GM12878 (cell line): ENCODE measurements around the gene DIP2C. TPM values are rescaled to one million over a fixed set of nuclear protein-coding genes. Genes with fewer than 3 reads are reported as not detected.

ENCODE experiments used
- ATAC-seq: fragments of 200-7000 bp; cut with Tn5 transposase; 3 replicates; pipeline ENCODE4 v1.9.1; 2020; ENCODE audit warnings: mild to moderate bottlenecking, moderate library complexity
- BruUV-seq: library from RNA; stranded (reverse); fragments of 400-500 nt; replicated peaks from 2 replicates; lab custom pipeline; 2021; lab: Mats Ljungman, UMichigan
- CTCF ChIA-PET: fragments of 300-600 bp; sonication (Branson Sonifier 250); formaldehyde crosslinking; extraction: SDS; loops from one replicate; lab custom pipeline; 2021; ENCODE audit warnings: inconsistent platforms; lab: Yijun Ruan, JAX
- POLR2A ChIA-PET: fragments of 350-600 bp; formaldehyde crosslinking; extraction: SDS; loops from one replicate; lab custom pipeline; 2021; ENCODE audit warnings: inconsistent platforms; lab: Charles Lee
- RAD21 ChIA-PET: fragments of 300-600 bp; sonication (Branson Sonifier 250); formaldehyde crosslinking; loops from one replicate; lab custom pipeline; 2023; ENCODE audit warnings: antibody characterized with exemption; ENCODE audit not compliant: unreplicated experiment; lab: Charles Lee
- SMC1A ChIA-PET: fragments of 300-600 bp; sonication (Branson Sonifier 250); formaldehyde crosslinking; loops from one replicate; lab custom pipeline; 2023; ENCODE audit not compliant: unreplicated experiment, uncharacterized antibody; lab: Charles Lee
- DNase-seq: peaks from one replicate; pipeline ENCODE4 v3.0.0-alpha.2; 2011; ENCODE audit warnings: low read depth, low spot score
- FAIRE-seq: peaks from 3 replicates; lab custom pipeline; 2011; peaks lifted over from hg19 to GRCh38; lab: Jason Lieb, UNC
- H2AFZ ChIP-seq: 2 replicates; pipeline ENCODE4 v1.6.0; 2011; ENCODE audit warnings: low read depth, low read length, control low read depth; ENCODE audit not compliant: control insufficient read depth
- H3K27ac ChIP-seq: 2 replicates; pipeline ENCODE4 v1.5.1; 2011; ENCODE audit warnings: control low read depth; ENCODE audit not compliant: control insufficient read depth, insufficient read depth
- H3K27me3 ChIP-seq, 2 experiments: replicated peaks in 1 of 2; 2 replicates each; pipeline versions ENCODE4 v1.6.0 to v1.6.1; 2011; ENCODE audit warnings: low read length in 1 of 2; ENCODE audit not compliant: control insufficient read depth in 2 of 2, insufficient read depth in 2 of 2
- H3K36me3 ChIP-seq, 2 experiments: 2 replicates each; pipeline ENCODE4 v1.5.1; 2011; ENCODE audit warnings: low read length in 1 of 2; ENCODE audit not compliant: control insufficient read depth in 2 of 2, insufficient read depth in 2 of 2
- H3K4me1 ChIP-seq: 2 replicates; pipeline ENCODE4 v1.6.1; 2011; ENCODE audit warnings: mild to moderate bottlenecking, low read length, moderate library complexity, mixed read lengths; ENCODE audit not compliant: control insufficient read depth, insufficient read depth
- H3K4me2 ChIP-seq: 2 replicates; pipeline ENCODE4 v1.6.0; 2011; ENCODE audit warnings: control low read depth; ENCODE audit not compliant: control insufficient read depth, insufficient read depth
- H3K4me3 ChIP-seq: fragments of 200-600 bp; sonication (generic); 2 replicates; pipeline ENCODE4 v1.5.1; 2016
- H3K79me2 ChIP-seq: 2 replicates; pipeline ENCODE4 v1.6.0; 2011; ENCODE audit warnings: low read length; ENCODE audit not compliant: control insufficient read depth, insufficient read depth
- H3K9ac ChIP-seq: 2 replicates; pipeline ENCODE4 v1.8.0; 2011; ENCODE audit warnings: low read length, control low read depth, mixed read lengths; ENCODE audit not compliant: control insufficient read depth, insufficient read depth
- H3K9me3 ChIP-seq: replicated peaks from 3 replicates; pipeline ENCODE4 v1.5.1; 2011; ENCODE audit warnings: mild to moderate bottlenecking, low read length; ENCODE audit not compliant: control insufficient read depth, insufficient read depth
- H4K20me1 ChIP-seq: 2 replicates; pipeline ENCODE4 v1.6.0; 2011; ENCODE audit not compliant: control insufficient read depth, insufficient read depth
- CEBPB ChIP-seq, 2 experiments: fragments of 150-350 bp in 1 of 2; IDR thresholded peaks; 2 replicates each; pipeline ENCODE4 v1.6.1; 2012 to 2014; ENCODE audit warnings: low read depth in 2 of 2, low read length in 2 of 2, borderline replicate concordance in 1 of 2, inconsistent platforms in 1 of 2
- EED ChIP-seq: sonication (generic); IDR thresholded peaks from 2 replicates; pipeline ENCODE4 v1.6.1; 2016; ENCODE audit warnings: antibody characterized with exemption, low read depth
- JUNB ChIP-seq: IDR thresholded peaks from 2 replicates; pipeline ENCODE4 v1.6.1; 2016; ENCODE audit warnings: antibody characterized with exemption, mild to moderate bottlenecking
- KAT2A ChIP-seq: conservative IDR thresholded peaks from 2 replicates; pipeline ENCODE4 v1.6.1; 2011; ENCODE audit warnings: low read depth, low read length; ENCODE audit not compliant: control insufficient read depth
- POLR2AphosphoS2 ChIP-seq: IDR thresholded peaks from 2 replicates; pipeline ENCODE4 v1.6.1; 2011; ENCODE audit warnings: low read depth, mild to moderate bottlenecking, low read length, improper control_type of control experiment, moderate library complexity
- RELA ChIP-seq: fragments of 450-650 bp; IDR thresholded peaks from 2 replicates; pipeline ENCODE4 v1.8.0; 2014; ENCODE audit warnings: borderline replicate concordance; ENCODE audit not compliant: partially characterized antibody
- SMC3 ChIP-seq: IDR thresholded peaks from 2 replicates; pipeline ENCODE4 v1.6.1; 2011; ENCODE audit warnings: low read length, improper control_type of control experiment, borderline replicate concordance
- SPI1 ChIP-seq: IDR thresholded peaks from 2 replicates; pipeline ENCODE4 v1.6.1; 2011; ENCODE audit warnings: low read depth, mild to moderate bottlenecking, low read length, moderate library complexity, borderline replicate concordance; ENCODE audit not compliant: insufficient read depth
- SREBF1 ChIP-seq: IDR thresholded peaks from 2 replicates; pipeline ENCODE4 v1.6.1; 2012; ENCODE audit warnings: mild to moderate bottlenecking, low read length
- ZNF384 ChIP-seq: IDR thresholded peaks from 2 replicates; pipeline ENCODE4 v1.6.1; 2012; ENCODE audit warnings: low read depth, mild to moderate bottlenecking, low read length, improper control_type of control experiment, borderline replicate concordance
- WGBS: methylation state at CpG from one replicate; pipeline ENCODE4 v1.1.6; 2016; ENCODE audit warnings: low lambda C conversion rate; ENCODE audit not compliant: insufficient replicate concordance, insufficient coverage; ENCODE audit errors: missing lambda C conversion rate; 5-methylcytosine and 5-hydroxymethylcytosine counted together
- in situ Hi-C: fragments of 300-500 bp; cut with MboI; formaldehyde crosslinking; loops from 9 replicates; pipeline ENCODE4 v1.14.3; 2018; ENCODE audit warnings: mixed read lengths
- intact Hi-C: fragments of 100-400 bp; cut with micrococcal nuclease; formaldehyde crosslinking; loops from one replicate; pipeline ENCODE4 v1.14.2; 2022; ENCODE audit not compliant: unreplicated experiment
- polyA plus RNA-seq, 11 experiments: library from polyadenylated mRNA; depleted of rRNA in 4 of 11; unstranded in 6 of 11; stranded (reverse) in 5 of 11; fragments of >200 nt; fragmentation: Nextera tagmentation in 4 of 11; fragmentation: Illumina TruSeq in 1 of 11; extraction: Ambion mirVana in 4 of 11; extraction: Trizol in 1 of 11; gene quantifications; 1 replicate in 1 of 11; 2 replicates in 10 of 11; pipeline versions ENCODE4 v1.2.1 to v1.2.3, GENCODE V29; 2011 to 2016; ENCODE audit warnings: inconsistent platforms in 2 of 11, missing spikeins in 2 of 11, low read depth in 1 of 11
- total RNA-seq, 4 experiments: library from RNA; depleted of rRNA in 3 of 4; stranded (reverse); fragments of >200 nt in 3 of 4; fragmentation: Illumina TruSeq in 1 of 4; extraction: Trizol in 1 of 4; gene quantifications; 2 replicates each; pipeline versions ENCODE4 v1.2.1 to v1.2.3, GENCODE V29; 2013 to 2021
- TF ChIP-seq, protein P1 (sequence below): fragments of 450-650 bp; IDR thresholded peaks from 2 replicates; pipeline ENCODE4 v1.6.1; 2017; ENCODE audit warnings: mild to moderate bottlenecking
- TF ChIP-seq, protein P2 (sequence below): IDR thresholded peaks from 2 replicates; pipeline ENCODE4 v1.6.1; 2011; ENCODE audit warnings: low read depth, low read length, improper control_type of control experiment, borderline replicate concordance
- TF ChIP-seq, protein P3 (sequence below): IDR thresholded peaks from 2 replicates; pipeline ENCODE4 v1.6.1; 2011; ENCODE audit warnings: borderline replicate concordance, low read depth, mild to moderate bottlenecking, moderate library complexity, mixed read lengths, low read length; ENCODE audit not compliant: insufficient read depth; ENCODE audit errors: extremely low read length
- TF ChIP-seq, protein P4 (sequence below): IDR thresholded peaks from 2 replicates; pipeline ENCODE4 v1.6.1; 2011; ENCODE audit warnings: borderline replicate concordance, low read depth, mild to moderate bottlenecking, moderate library complexity, low read length; ENCODE audit not compliant: insufficient read depth, poor library complexity, severe bottlenecking
- TF ChIP-seq, protein P5 (sequence below): fragments of 450-650 bp; conservative IDR thresholded peaks from 2 replicates; pipeline ENCODE4 v1.6.1; 2017; ENCODE audit warnings: mild to moderate bottlenecking, moderate library complexity

DIP2C gene
- total and polyA plus RNA-seq, 10 of the 15 experiments (the other 5 are each of a cell fraction or from before 2014, with no cell fraction given): 0.01 to 0.10 (median 0.06) TPM

DNA sequence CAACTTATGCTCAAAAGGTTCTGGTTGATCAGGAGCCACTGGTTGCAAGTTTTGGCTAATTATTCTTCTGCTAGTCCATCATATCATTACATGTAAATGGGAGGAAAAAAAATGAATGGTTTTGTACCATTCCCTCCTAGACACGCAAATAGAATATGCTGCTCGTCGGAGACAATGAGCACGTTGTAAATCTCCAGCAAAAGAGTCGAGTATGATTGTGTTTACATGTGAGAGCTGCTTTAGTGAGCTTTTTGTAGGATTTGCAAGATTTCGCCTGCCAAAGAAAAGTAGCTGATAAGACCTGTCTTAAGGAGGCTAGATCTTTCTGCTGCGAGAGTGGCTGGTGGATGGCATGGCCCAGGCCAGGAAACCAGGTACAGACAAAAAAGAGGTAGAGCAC lies 445.2 kb downstream of the DIP2C start:
- intact Hi-C loops: no loop called here
- WGBS: 97% methylated on average over 7 of the region's 7 CpGs
- RAD21 ChIA-PET: no interaction called here
- no peak overlapping the region for H2AFZ ChIP-seq
- TF ChIP-seq JUNB (no peak), POLR2AphosphoS2 (no peak), RELA (no peak), SREBF1 (no peak), SPI1 (no peak), SMC3 (no peak), EED (no peak), ZNF384 (no peak), KAT2A (no peak), CEBPB (IDR thresholded peaks at IDR 0.05; ENCODE audit: borderline replicate concordance in 1 of 2, low read depth in 2 of 2, low read length in 2 of 2) (no peak)
- TF ChIP-seq, protein P1, sequence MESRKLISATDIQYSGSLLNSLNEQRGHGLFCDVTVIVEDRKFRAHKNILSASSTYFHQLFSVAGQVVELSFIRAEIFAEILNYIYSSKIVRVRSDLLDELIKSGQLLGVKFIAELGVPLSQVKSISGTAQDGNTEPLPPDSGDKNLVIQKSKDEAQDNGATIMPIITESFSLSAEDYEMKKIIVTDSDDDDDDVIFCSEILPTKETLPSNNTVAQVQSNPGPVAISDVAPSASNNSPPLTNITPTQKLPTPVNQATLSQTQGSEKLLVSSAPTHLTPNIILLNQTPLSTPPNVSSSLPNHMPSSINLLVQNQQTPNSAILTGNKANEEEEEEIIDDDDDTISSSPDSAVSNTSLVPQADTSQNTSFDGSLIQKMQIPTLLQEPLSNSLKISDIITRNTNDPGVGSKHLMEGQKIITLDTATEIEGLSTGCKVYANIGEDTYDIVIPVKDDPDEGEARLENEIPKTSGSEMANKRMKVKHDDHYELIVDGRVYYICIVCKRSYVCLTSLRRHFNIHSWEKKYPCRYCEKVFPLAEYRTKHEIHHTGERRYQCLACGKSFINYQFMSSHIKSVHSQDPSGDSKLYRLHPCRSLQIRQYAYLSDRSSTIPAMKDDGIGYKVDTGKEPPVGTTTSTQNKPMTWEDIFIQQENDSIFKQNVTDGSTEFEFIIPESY: no peak
- TF ChIP-seq, protein P2, sequence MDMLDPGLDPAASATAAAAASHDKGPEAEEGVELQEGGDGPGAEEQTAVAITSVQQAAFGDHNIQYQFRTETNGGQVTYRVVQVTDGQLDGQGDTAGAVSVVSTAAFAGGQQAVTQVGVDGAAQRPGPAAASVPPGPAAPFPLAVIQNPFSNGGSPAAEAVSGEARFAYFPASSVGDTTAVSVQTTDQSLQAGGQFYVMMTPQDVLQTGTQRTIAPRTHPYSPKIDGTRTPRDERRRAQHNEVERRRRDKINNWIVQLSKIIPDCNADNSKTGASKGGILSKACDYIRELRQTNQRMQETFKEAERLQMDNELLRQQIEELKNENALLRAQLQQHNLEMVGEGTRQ: no peak
- TF ChIP-seq, protein P3, sequence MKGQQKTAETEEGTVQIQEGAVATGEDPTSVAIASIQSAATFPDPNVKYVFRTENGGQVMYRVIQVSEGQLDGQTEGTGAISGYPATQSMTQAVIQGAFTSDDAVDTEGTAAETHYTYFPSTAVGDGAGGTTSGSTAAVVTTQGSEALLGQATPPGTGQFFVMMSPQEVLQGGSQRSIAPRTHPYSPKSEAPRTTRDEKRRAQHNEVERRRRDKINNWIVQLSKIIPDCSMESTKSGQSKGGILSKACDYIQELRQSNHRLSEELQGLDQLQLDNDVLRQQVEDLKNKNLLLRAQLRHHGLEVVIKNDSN: no peak
- TF ChIP-seq, protein P4, sequence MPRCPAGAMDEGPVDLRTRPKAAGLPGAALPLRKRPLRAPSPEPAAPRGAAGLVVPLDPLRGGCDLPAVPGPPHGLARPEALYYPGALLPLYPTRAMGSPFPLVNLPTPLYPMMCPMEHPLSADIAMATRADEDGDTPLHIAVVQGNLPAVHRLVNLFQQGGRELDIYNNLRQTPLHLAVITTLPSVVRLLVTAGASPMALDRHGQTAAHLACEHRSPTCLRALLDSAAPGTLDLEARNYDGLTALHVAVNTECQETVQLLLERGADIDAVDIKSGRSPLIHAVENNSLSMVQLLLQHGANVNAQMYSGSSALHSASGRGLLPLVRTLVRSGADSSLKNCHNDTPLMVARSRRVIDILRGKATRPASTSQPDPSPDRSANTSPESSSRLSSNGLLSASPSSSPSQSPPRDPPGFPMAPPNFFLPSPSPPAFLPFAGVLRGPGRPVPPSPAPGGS: no peak
- TF ChIP-seq, protein P5, sequence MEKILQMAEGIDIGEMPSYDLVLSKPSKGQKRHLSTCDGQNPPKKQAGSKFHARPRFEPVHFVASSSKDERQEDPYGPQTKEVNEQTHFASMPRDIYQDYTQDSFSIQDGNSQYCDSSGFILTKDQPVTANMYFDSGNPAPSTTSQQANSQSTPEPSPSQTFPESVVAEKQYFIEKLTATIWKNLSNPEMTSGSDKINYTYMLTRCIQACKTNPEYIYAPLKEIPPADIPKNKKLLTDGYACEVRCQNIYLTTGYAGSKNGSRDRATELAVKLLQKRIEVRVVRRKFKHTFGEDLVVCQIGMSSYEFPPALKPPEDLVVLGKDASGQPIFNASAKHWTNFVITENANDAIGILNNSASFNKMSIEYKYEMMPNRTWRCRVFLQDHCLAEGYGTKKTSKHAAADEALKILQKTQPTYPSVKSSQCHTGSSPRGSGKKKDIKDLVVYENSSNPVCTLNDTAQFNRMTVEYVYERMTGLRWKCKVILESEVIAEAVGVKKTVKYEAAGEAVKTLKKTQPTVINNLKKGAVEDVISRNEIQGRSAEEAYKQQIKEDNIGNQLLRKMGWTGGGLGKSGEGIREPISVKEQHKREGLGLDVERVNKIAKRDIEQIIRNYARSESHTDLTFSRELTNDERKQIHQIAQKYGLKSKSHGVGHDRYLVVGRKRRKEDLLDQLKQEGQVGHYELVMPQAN: no peak
- TF ChIP-seq, all 136 proteins: peak for 0
- in situ Hi-C loops: no loop called here
- H3K27ac ChIP-seq: no peak overlapping the region
- ChIA-PET CTCF (no interaction called here), POLR2A (no interaction called here), SMC1A (no interaction called here)
- BruUV-seq: no TSS peak
- H3K36me3 ChIP-seq: peaks cover 4 to 6% of the 10 kb centered on the region in 2 experiments; a peak in 3 of 4 replicates
- H4K20me1 ChIP-seq: no peaks in the 10 kb centered on the region
- ATAC-seq: no peak
- H3K4me2 ChIP-seq: no peak overlapping the region
- no peak overlapping the region for H3K9ac ChIP-seq
- FAIRE-seq: no peak
- no peaks in the 10 kb centered on the region for H3K79me2 ChIP-seq
- no peaks in the 10 kb centered on the region for H3K27me3 ChIP-seq
- no peaks in the 10 kb centered on the region for H3K9me3 ChIP-seq
- DNase-seq: no peak
- no peak overlapping the region for H3K4me3 ChIP-seq
- no peaks in the 10 kb centered on the region for H3K4me1 ChIP-seq
